ENCODE data around the gene OPRL1. TPM values are rescaled to one million over a fixed set of nuclear protein-coding genes. Genes with fewer than 3 reads are reported as not detected.

OPRL1 gene
- total and polyA plus RNA-seq, 2 donors (not counting 1 experiment from before 2014, with no cell fraction given), result 0.49 to 4.1 TPM

DNA sequence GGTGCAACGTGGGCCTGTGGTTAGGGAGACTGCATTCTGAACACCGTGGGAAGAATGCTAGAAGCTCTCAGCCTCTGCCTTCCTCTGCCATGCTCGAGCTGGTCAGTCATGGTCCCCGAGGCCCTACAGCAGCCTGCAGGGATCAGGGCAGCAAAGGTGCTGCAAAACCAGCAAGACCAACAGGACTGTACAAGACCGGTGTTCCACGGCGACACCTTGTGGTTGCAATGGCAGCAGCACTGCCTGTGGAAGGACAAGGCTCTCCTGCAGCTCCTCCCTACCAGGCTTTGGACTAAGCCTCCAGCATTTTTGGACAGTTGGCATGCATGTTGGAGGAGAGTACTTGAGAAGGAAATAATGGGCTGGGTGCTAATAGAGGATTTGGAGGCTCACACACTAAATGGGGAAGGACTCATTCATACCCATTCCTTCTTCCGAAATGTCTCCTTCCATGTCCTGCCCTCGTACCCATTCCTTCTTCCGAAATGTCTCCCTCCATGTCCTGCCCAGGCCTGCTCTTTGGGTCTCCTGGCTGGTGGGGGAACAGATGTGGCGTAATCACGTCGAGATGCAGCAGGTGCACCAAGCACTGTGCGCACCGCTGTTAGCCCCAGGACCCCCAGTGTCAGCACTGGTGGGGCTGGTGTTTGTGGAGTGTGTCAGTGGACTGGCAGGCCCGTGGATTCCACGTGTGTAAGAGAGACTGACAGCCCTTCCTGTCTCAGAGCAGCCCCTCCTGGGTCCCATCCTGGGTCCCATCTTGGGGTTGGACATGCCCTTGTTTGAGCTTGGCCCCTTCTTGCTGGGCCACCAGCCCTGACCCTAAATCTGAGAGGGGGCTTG, 65.8 kb downstream of the OPRL1 start:
- no peaks in the 10 kb centered on the region for H3K79me2 ChIP-seq (ENCODE audit: control insufficient read depth, insufficient read depth, low read length)
- no peak overlapping the region for H3K9ac ChIP-seq (ENCODE audit: insufficient read depth, low read length)
- no peak overlapping the region for H3K4me2 ChIP-seq (ENCODE audit: extremely low read depth, insufficient read depth, low read length)
- H3K27ac ChIP-seq (ENCODE audit: insufficient read depth, low read length), result no peak overlapping the region
- TF ChIP-seq, protein P1, sequence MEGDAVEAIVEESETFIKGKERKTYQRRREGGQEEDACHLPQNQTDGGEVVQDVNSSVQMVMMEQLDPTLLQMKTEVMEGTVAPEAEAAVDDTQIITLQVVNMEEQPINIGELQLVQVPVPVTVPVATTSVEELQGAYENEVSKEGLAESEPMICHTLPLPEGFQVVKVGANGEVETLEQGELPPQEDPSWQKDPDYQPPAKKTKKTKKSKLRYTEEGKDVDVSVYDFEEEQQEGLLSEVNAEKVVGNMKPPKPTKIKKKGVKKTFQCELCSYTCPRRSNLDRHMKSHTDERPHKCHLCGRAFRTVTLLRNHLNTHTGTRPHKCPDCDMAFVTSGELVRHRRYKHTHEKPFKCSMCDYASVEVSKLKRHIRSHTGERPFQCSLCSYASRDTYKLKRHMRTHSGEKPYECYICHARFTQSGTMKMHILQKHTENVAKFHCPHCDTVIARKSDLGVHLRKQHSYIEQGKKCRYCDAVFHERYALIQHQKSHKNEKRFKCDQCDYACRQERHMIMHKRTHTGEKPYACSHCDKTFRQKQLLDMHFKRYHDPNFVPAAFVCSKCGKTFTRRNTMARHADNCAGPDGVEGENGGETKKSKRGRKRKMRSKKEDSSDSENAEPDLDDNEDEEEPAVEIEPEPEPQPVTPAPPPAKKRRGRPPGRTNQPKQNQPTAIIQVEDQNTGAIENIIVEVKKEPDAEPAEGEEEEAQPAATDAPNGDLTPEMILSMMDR (conservative IDR thresholded peaks at IDR 0.05 in 1 of 2, IDR thresholded peaks at IDR 0.05 in 1 of 2; ENCODE audit: low read depth in 1 of 2, low read length in 2 of 2), result no peak
- no peak for TF ChIP-seq EZH2 (IDR thresholded peaks at IDR 0.05; ENCODE audit: low read length, missing control alignments)
- H4K20me1 ChIP-seq (ENCODE audit: control insufficient read depth, extremely low read depth, insufficient read depth, low read length), result no peaks in the 10 kb centered on the region
- H3K27me3 ChIP-seq (ENCODE audit: control insufficient read depth, insufficient read depth, low read length), result no peaks in the 10 kb centered on the region
- no peaks in the 10 kb centered on the region for H3K36me3 ChIP-seq (ENCODE audit: control insufficient read depth, insufficient read depth, low read length)
- no peaks in the 10 kb centered on the region for H3K4me1 ChIP-seq (ENCODE audit: control insufficient read depth, extremely low read depth, insufficient read depth, low read length)
- H3K9me3 ChIP-seq (ENCODE audit: control insufficient read depth, insufficient read depth, low read depth, low read length), result no peaks in the 10 kb centered on the region
- H2AFZ ChIP-seq (ENCODE audit: low read length), result no peak overlapping the region
- no peak overlapping the region for H3K4me3 ChIP-seq (replicated peaks in 1 of 4; ENCODE audit: control extremely low read depth in 1 of 4, insufficient read depth in 1 of 4, low read depth in 3 of 4, low read length in 4 of 4)
- no peak for DNase-seq (ENCODE audit: low read depth in 2 of 2)

DNA sequence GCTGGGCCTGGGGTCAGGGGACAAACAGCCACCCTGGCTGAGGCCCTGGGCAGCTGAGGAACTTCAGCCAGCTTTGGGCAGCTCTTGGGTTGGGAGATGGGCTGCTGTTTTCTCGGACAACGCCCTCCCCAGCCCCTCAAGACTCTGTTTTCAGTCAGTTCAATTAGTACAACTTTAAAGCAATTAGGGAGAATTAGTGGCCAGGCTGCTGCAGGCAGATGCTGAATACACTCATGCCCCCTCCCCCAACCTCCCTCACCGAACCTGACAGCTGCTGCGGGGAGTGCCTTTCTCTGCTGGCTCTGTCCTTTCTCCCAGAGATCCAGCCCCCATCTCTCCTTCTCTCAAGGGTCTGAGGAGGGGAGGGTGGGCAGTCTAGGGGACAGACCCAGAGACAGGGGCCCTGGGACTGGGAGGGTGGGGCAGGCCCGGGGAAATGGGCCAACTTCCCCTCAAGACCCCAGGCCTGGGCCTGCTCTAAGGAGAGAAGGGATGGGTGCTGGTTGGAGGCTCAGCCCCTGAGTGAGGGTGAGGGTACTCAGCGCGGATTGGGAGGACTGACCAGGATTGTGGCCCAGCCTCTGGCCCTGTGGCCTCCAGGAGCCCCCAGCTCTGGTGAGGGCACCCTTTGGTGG, 66.5 kb downstream of the OPRL1 start:
- Histone ChIP-seq H4K20me1 (ENCODE audit: control insufficient read depth, extremely low read depth, insufficient read depth, low read length) (no peaks in the 10 kb centered on the region), H2AFZ (ENCODE audit: low read length) (no peak overlapping the region), H3K27me3 (ENCODE audit: control insufficient read depth, insufficient read depth, low read length) (no peaks in the 10 kb centered on the region), H3K79me2 (ENCODE audit: control insufficient read depth, insufficient read depth, low read length) (no peaks in the 10 kb centered on the region), H3K27ac (ENCODE audit: insufficient read depth, low read length) (no peak overlapping the region), H3K4me2 (ENCODE audit: extremely low read depth, insufficient read depth, low read length) (no peak overlapping the region), H3K4me3 (replicated peaks in 1 of 4; ENCODE audit: control extremely low read depth in 1 of 4, insufficient read depth in 1 of 4, low read depth in 3 of 4, low read length in 4 of 4) (no peak overlapping the region), H3K9me3 (ENCODE audit: control insufficient read depth, insufficient read depth, low read depth, low read length) (no peaks in the 10 kb centered on the region), H3K36me3 (ENCODE audit: control insufficient read depth, insufficient read depth, low read length) (no peaks in the 10 kb centered on the region), H3K9ac (ENCODE audit: insufficient read depth, low read length) (no peak overlapping the region), H3K4me1 (ENCODE audit: control insufficient read depth, extremely low read depth, insufficient read depth, low read length) (no peaks in the 10 kb centered on the region)
- TF ChIP-seq, protein P1 (conservative IDR thresholded peaks at IDR 0.05 in 1 of 2, IDR thresholded peaks at IDR 0.05 in 1 of 2; ENCODE audit: low read depth in 1 of 2, low read length in 2 of 2), result no peak
- no peak for TF ChIP-seq EZH2 (IDR thresholded peaks at IDR 0.05; ENCODE audit: low read length, missing control alignments)
- DNase-seq (ENCODE audit: low read depth in 2 of 2), result no peak

DNA sequence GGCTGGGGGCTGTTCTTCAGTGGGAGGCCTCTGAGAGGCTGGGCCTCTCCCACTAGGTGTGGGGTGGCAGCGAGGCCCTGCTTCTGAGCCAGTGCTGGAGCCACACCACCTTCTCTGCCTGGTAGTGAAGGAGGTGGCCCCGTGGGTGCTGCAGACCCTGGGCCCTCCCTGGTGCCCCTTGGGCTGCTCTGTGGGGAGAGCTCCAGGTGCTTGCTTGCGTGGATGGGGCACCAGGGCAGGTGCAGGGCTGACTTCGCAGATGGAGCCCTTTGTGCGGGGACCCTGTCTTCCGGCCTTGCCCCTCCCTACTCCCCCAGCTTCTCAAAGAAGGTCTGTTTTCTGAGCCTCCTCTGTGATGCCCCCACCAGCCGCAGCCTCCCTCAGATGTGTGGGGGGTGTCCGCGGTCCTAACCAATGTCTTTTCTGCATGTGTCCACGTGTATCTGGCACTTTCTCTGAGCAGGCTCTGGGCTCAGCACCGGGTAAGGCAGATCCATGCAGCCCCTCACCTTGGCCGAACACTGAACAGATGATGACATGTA, 67.1 kb downstream of the OPRL1 start:
- Histone ChIP-seq H3K4me3 (replicated peaks in 1 of 4; ENCODE audit: control extremely low read depth in 1 of 4, insufficient read depth in 1 of 4, low read depth in 3 of 4, low read length in 4 of 4) (no peak overlapping the region), H2AFZ (ENCODE audit: low read length) (no peak overlapping the region), H3K27ac (ENCODE audit: insufficient read depth, low read length) (no peak overlapping the region), H3K27me3 (ENCODE audit: control insufficient read depth, insufficient read depth, low read length) (no peaks in the 10 kb centered on the region), H3K79me2 (ENCODE audit: control insufficient read depth, insufficient read depth, low read length) (no peaks in the 10 kb centered on the region), H4K20me1 (ENCODE audit: control insufficient read depth, extremely low read depth, insufficient read depth, low read length) (no peaks in the 10 kb centered on the region), H3K9me3 (ENCODE audit: control insufficient read depth, insufficient read depth, low read depth, low read length) (no peaks in the 10 kb centered on the region), H3K36me3 (ENCODE audit: control insufficient read depth, insufficient read depth, low read length) (no peaks in the 10 kb centered on the region), H3K4me2 (ENCODE audit: extremely low read depth, insufficient read depth, low read length) (no peak overlapping the region), H3K4me1 (ENCODE audit: control insufficient read depth, extremely low read depth, insufficient read depth, low read length) (no peaks in the 10 kb centered on the region), H3K9ac (ENCODE audit: insufficient read depth, low read length) (no peak overlapping the region)
- TF ChIP-seq EZH2 (IDR thresholded peaks at IDR 0.05; ENCODE audit: low read length, missing control alignments), result no peak
- TF ChIP-seq, protein P1 (conservative IDR thresholded peaks at IDR 0.05 in 1 of 2, IDR thresholded peaks at IDR 0.05 in 1 of 2; ENCODE audit: low read depth in 1 of 2, low read length in 2 of 2), result no peak
- DNase-seq (ENCODE audit: low read depth in 2 of 2), result no peak
